Liver (tissue), 9 donors: ENCODE results near the gene PAQR7. TPM values are rescaled to one million over a fixed set of nuclear protein-coding genes. Genes with fewer than 3 reads are reported as not detected.

Source experiments
- DNase-seq: peaks from one replicate; pipeline ENCODE4 v3.0.0-alpha.2; 2017; ENCODE audit warnings: low spot score
- H3K27ac ChIP-seq, 2 donors: one replicate each; pipeline ENCODE4 v1.7.0; 2013; ENCODE audit warnings: inconsistent platforms in 2 of 2, low read length in 2 of 2, control low read depth in 1 of 2, low read depth in 1 of 2, mild to moderate bottlenecking in 1 of 2
- H3K27me3 ChIP-seq, 4 donors: one replicate each; pipeline versions ENCODE4 v1.6.1 to v1.7.0; 2013; ENCODE audit warnings: low read length in 3 of 4, inconsistent platforms in 1 of 4, mild to moderate bottlenecking in 1 of 4, moderate library complexity in 1 of 4; ENCODE audit not compliant: control insufficient read depth in 4 of 4, insufficient read depth in 4 of 4
- H3K36me3 ChIP-seq, 4 donors: one replicate each; pipeline versions ENCODE4 v1.6.1 to v1.7.0; 2013; ENCODE audit warnings: low read length in 3 of 4, mild to moderate bottlenecking in 3 of 4, low read depth in 1 of 4, moderate library complexity in 1 of 4; ENCODE audit not compliant: control insufficient read depth in 4 of 4, insufficient read depth in 3 of 4
- H3K4me1 ChIP-seq, 4 donors: one replicate each; pipeline versions ENCODE4 v1.6.1 to v1.7.0; 2013; ENCODE audit warnings: low read length in 3 of 4, mild to moderate bottlenecking in 3 of 4, moderate library complexity in 1 of 4; ENCODE audit not compliant: control insufficient read depth in 4 of 4, insufficient read depth in 4 of 4
- H3K4me3 ChIP-seq, 3 donors: one replicate each; pipeline versions ENCODE4 v1.6.1 to v1.7.0; 2013; ENCODE audit warnings: low read length in 3 of 3, control low read depth in 1 of 3, low read depth in 1 of 3, mild to moderate bottlenecking in 1 of 3
- H3K9ac ChIP-seq, 2 donors: one replicate each; pipeline ENCODE4 v1.7.0; 2013; ENCODE audit warnings: low read length in 2 of 2, mild to moderate bottlenecking in 2 of 2, moderate library complexity in 2 of 2, control low read depth in 1 of 2, low read depth in 1 of 2
- H3K9me3 ChIP-seq, 4 donors: one replicate each; pipeline versions ENCODE4 v1.6.1 to v1.7.0; 2013; ENCODE audit warnings: low read length in 3 of 4; ENCODE audit not compliant: control insufficient read depth in 4 of 4
- CTCF ChIP-seq: fragments of 150-350 bp; IDR thresholded peaks from 2 replicates; pipeline ENCODE4 v1.5.1; 2017; ENCODE audit warnings: improper control_type of control experiment, low read depth, low read length; ENCODE audit not compliant: missing input control
- EGR1 ChIP-seq, 2 donors: IDR thresholded peaks; 2 replicates each; pipeline ENCODE4 v1.6.1; 2016 to 2018; ENCODE audit warnings: antibody characterized with exemption in 2 of 2, low read depth in 2 of 2
- FOXA1 ChIP-seq: IDR thresholded peaks from 2 replicates; pipeline ENCODE4 v1.6.1; 2016; ENCODE audit warnings: antibody characterized with exemption
- FOXA2 ChIP-seq: IDR thresholded peaks from 2 replicates; pipeline ENCODE4 v1.6.1; 2016; ENCODE audit warnings: antibody characterized with exemption
- GABPA ChIP-seq, 2 donors: IDR thresholded peaks in 1 of 2; conservative IDR thresholded peaks in 1 of 2; 2 replicates each; pipeline ENCODE4 v1.6.1; 2016; ENCODE audit warnings: antibody characterized with exemption in 2 of 2, mild to moderate bottlenecking in 1 of 2, moderate library complexity in 1 of 2
- HNF4A ChIP-seq, 2 donors: conservative IDR thresholded peaks; 2 replicates each; pipeline ENCODE4 v1.6.1; 2016; ENCODE audit warnings: antibody characterized with exemption in 2 of 2, mild to moderate bottlenecking in 2 of 2
- HNF4G ChIP-seq: IDR thresholded peaks from 2 replicates; pipeline ENCODE4 v1.6.1; 2016; ENCODE audit warnings: antibody characterized with exemption
- JUND ChIP-seq, 2 donors: IDR thresholded peaks; 2 replicates each; pipeline ENCODE4 v1.6.1; 2016; ENCODE audit warnings: antibody characterized with exemption in 2 of 2
- MAX ChIP-seq: IDR thresholded peaks from 2 replicates; pipeline ENCODE4 v1.6.1; 2016; ENCODE audit warnings: antibody characterized with exemption
- NR2F2 ChIP-seq: IDR thresholded peaks from 2 replicates; pipeline ENCODE4 v1.6.1; 2016; ENCODE audit warnings: antibody characterized with exemption
- RAD21 ChIP-seq, 2 donors: IDR thresholded peaks; 2 replicates each; pipeline ENCODE4 v1.6.1; 2016; ENCODE audit warnings: antibody characterized with exemption in 2 of 2, mild to moderate bottlenecking in 2 of 2
- RXRA ChIP-seq, 2 donors: IDR thresholded peaks; 2 replicates each; pipeline ENCODE4 v1.6.1; 2017 to 2018; ENCODE audit warnings: antibody characterized with exemption in 2 of 2, mild to moderate bottlenecking in 1 of 2
- TAF1 ChIP-seq: conservative IDR thresholded peaks from 2 replicates; pipeline ENCODE4 v1.6.1; 2016; ENCODE audit warnings: antibody characterized with exemption, mild to moderate bottlenecking
- YY1 ChIP-seq: IDR thresholded peaks from 2 replicates; pipeline ENCODE4 v1.6.1; 2016; ENCODE audit warnings: antibody characterized with exemption, mild to moderate bottlenecking
- WGBS: extraction: QIAGEN DNeasy Blood & Tissue Kit; methylation state at CpG from one replicate; pipeline ENCODE4 v1.1.7; 2013; 5-methylcytosine and 5-hydroxymethylcytosine counted together
- polyA plus RNA-seq, 2 donors: library from polyadenylated mRNA; stranded (reverse) in 1 of 2; unstranded in 1 of 2; fragments of 200-250 nt in 1 of 2; fragments of >200 nt in 1 of 2; fragmentation: Nextera tagmentation in 1 of 2; extraction: Ambion mirVana in 1 of 2; gene quantifications; one replicate each; pipeline versions ENCODE4 v1.2.1 to v1.2.3, GENCODE V29; 2013 to 2015
- total RNA-seq, 2 donors: library from RNA; depleted of rRNA; stranded (reverse); fragments of >200 nt; gene quantifications; one replicate each; pipeline ENCODE4 v1.2.3, GENCODE V29; 2014
- TF ChIP-seq, protein P1 (sequence below): IDR thresholded peaks from 2 replicates; pipeline ENCODE4 v1.6.1; 2016; ENCODE audit warnings: antibody characterized with exemption, mild to moderate bottlenecking
- donor health status: healthy.
- donor health status: healthy.
- donor health status: healthy.
- donor health status: healthy.
- donor health status: healthy.

The PAQR7 gene
- total and polyA plus RNA-seq, 4 donors = 1.5 to 9.0 (median 1.8) TPM

DNA sequence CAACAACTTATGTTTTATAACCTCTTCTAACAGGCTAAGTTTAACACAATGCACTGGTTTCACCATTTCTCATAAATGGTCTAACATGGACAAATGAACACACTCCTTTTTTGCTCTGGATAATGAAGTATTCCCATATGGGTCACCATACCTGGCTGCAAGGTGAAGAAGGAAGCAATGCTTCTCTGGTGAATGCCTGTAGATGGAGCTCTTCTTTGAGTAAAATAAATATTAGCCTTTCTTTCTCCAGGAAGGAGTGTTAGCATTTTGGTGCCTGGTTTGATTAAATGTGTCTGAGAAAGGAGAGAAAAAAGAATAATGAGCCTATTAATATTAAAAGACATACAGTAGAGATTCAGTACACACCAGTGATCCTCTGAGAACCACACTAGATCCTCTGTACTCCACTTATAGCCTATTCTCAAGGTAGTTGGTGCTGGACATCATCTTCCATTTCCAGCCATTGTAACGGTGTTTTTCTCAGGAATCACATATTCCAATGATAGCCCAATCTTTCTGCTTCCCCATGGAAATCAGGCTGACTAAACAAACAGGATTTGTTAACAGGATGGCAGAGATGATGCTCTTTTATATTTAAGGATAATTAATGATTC lies 38.1 kb downstream of the PAQR7 start:
- no peaks in the 10 kb centered on the region for H3K27me3 ChIP-seq
- H3K27ac ChIP-seq = no peak overlapping the region
- H3K4me1 ChIP-seq = no peaks in the 10 kb centered on the region
- H3K4me3 ChIP-seq = no peak overlapping the region
- 79% methylated on average over 1 of the region's 1 CpG for WGBS
- H3K36me3 ChIP-seq = peaks cover 6 to 17% (median 14%) of the 10 kb centered on the region in 4 donors
- no peak for DNase-seq
- TF ChIP-seq RAD21 (IDR thresholded peaks at IDR 0.05) (peak; percentile 79), NR2F2 (no peak), CTCF (peak; percentile 50), HNF4G (no peak)
- no peaks in the 10 kb centered on the region for H3K9me3 ChIP-seq
- H3K9ac ChIP-seq = no peak overlapping the region

- Histone ChIP-seq H3K4me3 (no peak overlapping the region), H3K27ac (no peak overlapping the region), H3K27me3 (no peaks in the 10 kb centered on the region), H3K9me3 (no peaks in the 10 kb centered on the region), H3K9ac (no peak overlapping the region), H3K4me1 (no peaks in the 10 kb centered on the region), H3K36me3 (peaks cover 6 to 22% (median 21%) of the 10 kb centered on the region in 4 donors)
- WGBS = 77% methylated on average over 3 of the region's 3 CpGs
- TF ChIP-seq EGR1 (IDR thresholded peaks at IDR 0.05; ENCODE audit: low read depth in 2 of 2) (no peak), FOXA2 (no peak), TAF1 (no peak), RXRA (IDR thresholded peaks at IDR 0.05) (no peak), JUND (IDR thresholded peaks at IDR 0.05) (no peak), MAX (no peak), HNF4A (conservative IDR thresholded peaks at IDR 0.05) (no peak), FOXA1 (no peak), GABPA (IDR thresholded peaks at IDR 0.05 in 1 of 2, conservative IDR thresholded peaks at IDR 0.05 in 1 of 2) (no peak), YY1 (no peak)
- TF ChIP-seq, protein P1, sequence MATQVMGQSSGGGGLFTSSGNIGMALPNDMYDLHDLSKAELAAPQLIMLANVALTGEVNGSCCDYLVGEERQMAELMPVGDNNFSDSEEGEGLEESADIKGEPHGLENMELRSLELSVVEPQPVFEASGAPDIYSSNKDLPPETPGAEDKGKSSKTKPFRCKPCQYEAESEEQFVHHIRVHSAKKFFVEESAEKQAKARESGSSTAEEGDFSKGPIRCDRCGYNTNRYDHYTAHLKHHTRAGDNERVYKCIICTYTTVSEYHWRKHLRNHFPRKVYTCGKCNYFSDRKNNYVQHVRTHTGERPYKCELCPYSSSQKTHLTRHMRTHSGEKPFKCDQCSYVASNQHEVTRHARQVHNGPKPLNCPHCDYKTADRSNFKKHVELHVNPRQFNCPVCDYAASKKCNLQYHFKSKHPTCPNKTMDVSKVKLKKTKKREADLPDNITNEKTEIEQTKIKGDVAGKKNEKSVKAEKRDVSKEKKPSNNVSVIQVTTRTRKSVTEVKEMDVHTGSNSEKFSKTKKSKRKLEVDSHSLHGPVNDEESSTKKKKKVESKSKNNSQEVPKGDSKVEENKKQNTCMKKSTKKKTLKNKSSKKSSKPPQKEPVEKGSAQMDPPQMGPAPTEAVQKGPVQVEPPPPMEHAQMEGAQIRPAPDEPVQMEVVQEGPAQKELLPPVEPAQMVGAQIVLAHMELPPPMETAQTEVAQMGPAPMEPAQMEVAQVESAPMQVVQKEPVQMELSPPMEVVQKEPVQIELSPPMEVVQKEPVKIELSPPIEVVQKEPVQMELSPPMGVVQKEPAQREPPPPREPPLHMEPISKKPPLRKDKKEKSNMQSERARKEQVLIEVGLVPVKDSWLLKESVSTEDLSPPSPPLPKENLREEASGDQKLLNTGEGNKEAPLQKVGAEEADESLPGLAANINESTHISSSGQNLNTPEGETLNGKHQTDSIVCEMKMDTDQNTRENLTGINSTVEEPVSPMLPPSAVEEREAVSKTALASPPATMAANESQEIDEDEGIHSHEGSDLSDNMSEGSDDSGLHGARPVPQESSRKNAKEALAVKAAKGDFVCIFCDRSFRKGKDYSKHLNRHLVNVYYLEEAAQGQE = no peak
- no peak for DNase-seq
Observed at GRCh38 chr1:25836695-25837094, 38.8 kb downstream of the PAQR7 start.
